HepG2 (cell line): Measurements from ENCODE around the gene LRRC45. TPM values are rescaled to one million over a fixed set of nuclear protein-coding genes. Genes with fewer than 3 reads are reported as not detected.

Experiments used
- ATF7 ChIP-seq, 2 experiments: fragments of 450-650 bp in 1 of 2; sonication (generic) in 1 of 2; formaldehyde crosslinking in 1 of 2; IDR thresholded peaks; 2 replicates each; pipeline versions ENCODE4 v1.4.0 to v1.6.1; 2016 to 2020; ENCODE audit warnings: antibody characterized with exemption in 1 of 2, mild to moderate bottlenecking in 1 of 2, missing genetic modification reagents in 1 of 2
- GZF1 ChIP-seq: sonication (generic); formaldehyde crosslinking; IDR thresholded peaks from 2 replicates; pipeline ENCODE4 v1.5.1; 2020; ENCODE audit warnings: mild to moderate bottlenecking, missing genetic modification reagents
- ISL2 ChIP-seq: sonication (generic); formaldehyde crosslinking; IDR thresholded peaks from 2 replicates; pipeline ENCODE4 v1.5.0; 2020; ENCODE audit warnings: missing genetic modification reagents
- NR1H2 ChIP-seq: sonication (generic); formaldehyde crosslinking; IDR thresholded peaks from 2 replicates; pipeline ENCODE4 v1.8.1; 2022; ENCODE audit warnings: low read depth, missing genetic modification reagents, borderline replicate concordance
- POLR2AphosphoS5 ChIP-seq: IDR thresholded peaks from 2 replicates; pipeline ENCODE4 v1.6.1; 2012; ENCODE audit warnings: low read depth, low read length
- XRCC5 ChIP-seq: fragments of 200-400 bp; formaldehyde crosslinking; optimal IDR thresholded peaks from 2 replicates; pipeline ENCODE3; 2017; ENCODE audit warnings: mild to moderate bottlenecking, low read length
- ZBTB1 ChIP-seq: sonication (generic); formaldehyde crosslinking; IDR thresholded peaks from 2 replicates; pipeline ENCODE4 v1.4.0; 2020; ENCODE audit warnings: missing genetic modification reagents, borderline replicate concordance
- ZBTB49 ChIP-seq: sonication (generic); formaldehyde crosslinking; IDR thresholded peaks from 2 replicates; pipeline ENCODE4 v1.4.0; 2020; ENCODE audit warnings: missing genetic modification reagents, borderline replicate concordance
- ZEB1 ChIP-seq: IDR thresholded peaks from 2 replicates; pipeline ENCODE4 v1.6.1; 2012; ENCODE audit warnings: mild to moderate bottlenecking, low read depth, inconsistent platforms; ENCODE audit not compliant: insufficient replicate concordance
- ZNF12 ChIP-seq: sonication (generic); formaldehyde crosslinking; IDR thresholded peaks from 2 replicates; pipeline ENCODE4 v1.5.0; 2020; ENCODE audit warnings: missing genetic modification reagents
- ZNF160 ChIP-seq: sonication (generic); formaldehyde crosslinking; IDR thresholded peaks from 2 replicates; pipeline ENCODE4 v1.8.0; 2022; ENCODE audit warnings: mild to moderate bottlenecking, inconsistent platforms, missing genetic modification reagents
- ZNF331 ChIP-seq: sonication (generic); formaldehyde crosslinking; IDR thresholded peaks from 2 replicates; pipeline ENCODE4 v1.4.0; 2020; ENCODE audit warnings: missing genetic modification reagents
- ZNF557 ChIP-seq: sonication (generic); formaldehyde crosslinking; IDR thresholded peaks from 2 replicates; pipeline ENCODE4 v1.4.0; 2020; ENCODE audit warnings: missing genetic modification reagents
- polyA plus RNA-seq, 8 experiments: library from polyadenylated mRNA; depleted of rRNA in 3 of 8; stranded (reverse) in 7 of 8; unstranded in 1 of 8; fragments of >200 nt; fragmentation: Illumina TruSeq in 4 of 8; extraction: Trizol in 4 of 8; gene quantifications; 2 replicates each; pipeline versions ENCODE4 v1.2.1 to v1.2.3, GENCODE V29; 2011 to 2016; ENCODE audit warnings: low read depth in 4 of 8, missing spikeins in 1 of 8, mixed read lengths in 1 of 8; ENCODE audit not compliant: insufficient read depth in 1 of 8
- total RNA-seq, 5 experiments: library from RNA; depleted of rRNA; stranded (reverse); fragments of >200 nt; fragmentation: Illumina TruSeq; extraction: Trizol; gene quantifications; 2 replicates each; pipeline ENCODE4 v1.2.3, GENCODE V29; 2016; ENCODE audit warnings: low read depth in 1 of 5
- TF ChIP-seq, protein P1 (sequence below): IDR thresholded peaks from 2 replicates; pipeline ENCODE4 v1.6.1; 2016
- TF ChIP-seq, protein P2 (sequence below): sonication (generic); formaldehyde crosslinking; IDR thresholded peaks from 2 replicates; pipeline ENCODE4 v1.8.1; 2022; ENCODE audit warnings: mild to moderate bottlenecking, missing genetic modification reagents
- TF ChIP-seq, protein P3 (sequence below): sonication (generic); formaldehyde crosslinking; IDR thresholded peaks from 2 replicates; pipeline ENCODE4 v1.5.1; 2020; ENCODE audit warnings: mild to moderate bottlenecking, missing genetic modification reagents
- TF ChIP-seq, protein P4 (sequence below): IDR thresholded peaks from 2 replicates; pipeline ENCODE4 v1.6.1; 2012; ENCODE audit warnings: inconsistent platforms

The LRRC45 gene
- total and polyA plus RNA-seq, 2 of the 13 experiments (the other 11 are each of a cell fraction or from before 2014, with no cell fraction given) = 11.6 to 48.1 TPM

GRCh38 chr17:82056729-82057621, 33.9 kb downstream of the LRRC45 start (continued):
- TF ChIP-seq, protein P1, sequence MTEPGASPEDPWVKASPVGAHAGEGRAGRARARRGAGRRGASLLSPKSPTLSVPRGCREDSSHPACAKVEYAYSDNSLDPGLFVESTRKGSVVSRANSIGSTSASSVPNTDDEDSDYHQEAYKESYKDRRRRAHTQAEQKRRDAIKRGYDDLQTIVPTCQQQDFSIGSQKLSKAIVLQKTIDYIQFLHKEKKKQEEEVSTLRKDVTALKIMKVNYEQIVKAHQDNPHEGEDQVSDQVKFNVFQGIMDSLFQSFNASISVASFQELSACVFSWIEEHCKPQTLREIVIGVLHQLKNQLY (CRISPR knock-in tag) = no peak
- TF ChIP-seq ISL2 (CRISPR knock-in tag) (no peak), ATF7 (IDR thresholded peaks at IDR 0.05) (no peak), ATF7 (CRISPR knock-in tag; IDR thresholded peaks at IDR 0.05) (no peak), ZNF160 (0 out of 2 replicates have a peak, but pooled peaks have one; percentile 23), XRCC5 (peak; percentile 52), NR1H2 (CRISPR knock-in tag) (no peak), POLR2AphosphoS5 (no peak; the same call in none of the 2 replicates), ZNF557 (no peak), ZEB1 (peak; percentile 35), GZF1 (CRISPR knock-in tag) (0 out of 2 replicates have a peak, but pooled peaks have one; percentile 20), ZBTB1 (CRISPR knock-in tag) (0 out of 2 replicates have a peak, but pooled peaks have one; percentile 24), ZBTB49 (CRISPR knock-in tag) (no peak), ZNF12 (no peak), ZNF331 (CRISPR knock-in tag) (peak; percentile 69)
- TF ChIP-seq, protein P2, sequence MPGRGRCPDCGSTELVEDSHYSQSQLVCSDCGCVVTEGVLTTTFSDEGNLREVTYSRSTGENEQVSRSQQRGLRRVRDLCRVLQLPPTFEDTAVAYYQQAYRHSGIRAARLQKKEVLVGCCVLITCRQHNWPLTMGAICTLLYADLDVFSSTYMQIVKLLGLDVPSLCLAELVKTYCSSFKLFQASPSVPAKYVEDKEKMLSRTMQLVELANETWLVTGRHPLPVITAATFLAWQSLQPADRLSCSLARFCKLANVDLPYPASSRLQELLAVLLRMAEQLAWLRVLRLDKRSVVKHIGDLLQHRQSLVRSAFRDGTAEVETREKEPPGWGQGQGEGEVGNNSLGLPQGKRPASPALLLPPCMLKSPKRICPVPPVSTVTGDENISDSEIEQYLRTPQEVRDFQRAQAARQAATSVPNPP (CRISPR knock-in tag) = 0 out of 2 replicates have a peak, but pooled peaks have one; percentile 13
- TF ChIP-seq, protein P3, sequence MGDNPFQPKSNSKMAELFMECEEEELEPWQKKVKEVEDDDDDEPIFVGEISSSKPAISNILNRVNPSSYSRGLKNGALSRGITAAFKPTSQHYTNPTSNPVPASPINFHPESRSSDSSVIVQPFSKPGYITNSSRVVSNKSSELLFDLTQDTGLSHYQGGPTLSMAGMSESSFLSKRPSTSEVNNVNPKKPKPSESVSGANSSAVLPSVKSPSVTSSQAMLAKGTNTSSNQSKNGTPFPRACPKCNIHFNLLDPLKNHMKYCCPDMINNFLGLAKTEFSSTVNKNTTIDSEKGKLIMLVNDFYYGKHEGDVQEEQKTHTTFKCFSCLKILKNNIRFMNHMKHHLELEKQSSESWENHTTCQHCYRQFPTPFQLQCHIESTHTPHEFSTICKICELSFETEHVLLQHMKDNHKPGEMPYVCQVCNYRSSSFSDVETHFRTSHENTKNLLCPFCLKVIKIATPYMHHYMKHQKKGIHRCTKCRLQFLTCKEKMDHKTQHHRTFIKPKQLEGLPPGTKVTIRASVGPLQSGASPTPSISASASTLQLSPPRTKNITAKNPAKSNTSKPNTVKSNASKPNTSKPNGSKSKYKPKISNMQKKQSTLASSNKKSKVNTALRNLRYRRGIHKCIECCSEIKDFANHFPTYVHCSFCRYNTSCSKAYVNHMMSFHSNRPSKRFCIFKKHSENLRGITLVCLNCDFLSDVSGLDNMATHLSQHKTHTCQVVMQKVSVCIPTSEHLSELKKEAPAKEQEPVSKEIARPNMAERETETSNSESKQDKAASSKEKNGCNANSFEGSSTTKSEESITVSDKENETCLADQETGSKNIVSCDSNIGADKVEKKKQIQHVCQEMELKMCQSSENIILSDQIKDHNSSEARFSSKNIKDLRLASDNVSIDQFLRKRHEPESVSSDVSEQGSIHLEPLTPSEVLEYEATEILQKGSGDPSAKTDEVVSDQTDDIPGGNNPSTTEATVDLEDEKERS (CRISPR knock-in tag) = peak; percentile 19; the same call in 1 of the 2 replicates
- TF ChIP-seq, protein P4, sequence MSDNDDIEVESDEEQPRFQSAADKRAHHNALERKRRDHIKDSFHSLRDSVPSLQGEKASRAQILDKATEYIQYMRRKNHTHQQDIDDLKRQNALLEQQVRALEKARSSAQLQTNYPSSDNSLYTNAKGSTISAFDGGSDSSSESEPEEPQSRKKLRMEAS = peak; percentile 92
